HEK293 (cell line): Measurements from ENCODE around the gene LRRC23.

Experiments
- RBAK ChIP-seq: fragments of 450-650 bp; formaldehyde crosslinking; IDR thresholded peaks from 2 replicates; pipeline ENCODE4 v1.5.1; 2016; ENCODE audit warnings: missing biosample characterization, missing genetic modification characterization
- REPIN1 ChIP-seq: fragments of 450-650 bp; formaldehyde crosslinking; IDR thresholded peaks from 2 replicates; pipeline ENCODE4 v1.5.1; 2017; ENCODE audit warnings: missing biosample characterization, missing genetic modification characterization, low read depth
- SCRT1 ChIP-seq: fragments of 450-650 bp; formaldehyde crosslinking; IDR thresholded peaks from 2 replicates; pipeline ENCODE4 v1.5.1; 2016; ENCODE audit warnings: missing biosample characterization, missing genetic modification characterization, borderline replicate concordance
- TRIM28 ChIP-seq: IDR thresholded peaks from 2 replicates; pipeline ENCODE4 v1.6.1; 2011; ENCODE audit warnings: low read length, control low read depth, borderline replicate concordance
- ZBTB21 ChIP-seq: fragments of 450-650 bp; formaldehyde crosslinking; IDR thresholded peaks from 2 replicates; pipeline ENCODE4 v1.5.1; 2017; ENCODE audit warnings: missing biosample characterization, missing genetic modification characterization
- ZFP37 ChIP-seq: fragments of 450-650 bp; formaldehyde crosslinking; IDR thresholded peaks from 2 replicates; pipeline ENCODE4 v1.5.1; 2016; ENCODE audit warnings: missing biosample characterization, missing genetic modification characterization
- ZNF114 ChIP-seq: fragments of 450-650 bp; formaldehyde crosslinking; IDR thresholded peaks from 2 replicates; pipeline ENCODE4 v1.5.0; 2017; ENCODE audit warnings: missing biosample characterization, missing genetic modification characterization
- ZNF121 ChIP-seq: fragments of 450-650 bp; formaldehyde crosslinking; IDR thresholded peaks from 2 replicates; pipeline ENCODE4 v1.5.1; 2016; ENCODE audit warnings: missing biosample characterization, missing genetic modification characterization
- ZNF146 ChIP-seq: fragments of 450-650 bp; formaldehyde crosslinking; IDR thresholded peaks from 2 replicates; pipeline ENCODE4 v1.5.1; 2016; ENCODE audit warnings: missing biosample characterization, missing genetic modification characterization
- ZNF148 ChIP-seq: fragments of 450-650 bp; formaldehyde crosslinking; IDR thresholded peaks from 2 replicates; pipeline ENCODE4 v1.5.0; 2017; ENCODE audit warnings: missing biosample characterization, missing genetic modification characterization, borderline replicate concordance
- ZNF155 ChIP-seq: fragments of 450-650 bp; formaldehyde crosslinking; IDR thresholded peaks from 2 replicates; pipeline ENCODE4 v1.5.1; 2016; ENCODE audit warnings: missing biosample characterization, missing genetic modification characterization
- ZNF184 ChIP-seq: fragments of 450-650 bp; IDR thresholded peaks from 2 replicates; pipeline ENCODE4 v1.5.1; 2018; ENCODE audit warnings: missing biosample characterization, mild to moderate bottlenecking, missing genetic modification characterization
- ZNF311 ChIP-seq: fragments of 450-650 bp; formaldehyde crosslinking; IDR thresholded peaks from 2 replicates; pipeline ENCODE4 v1.5.1; 2017; ENCODE audit warnings: missing biosample characterization, missing genetic modification characterization, borderline replicate concordance
- ZNF335 ChIP-seq: fragments of 450-650 bp; formaldehyde crosslinking; conservative IDR thresholded peaks from 2 replicates; pipeline ENCODE4 v1.5.1; 2016; ENCODE audit warnings: missing biosample characterization, missing genetic modification characterization
- ZNF354C ChIP-seq: fragments of 450-650 bp; formaldehyde crosslinking; IDR thresholded peaks from 2 replicates; pipeline ENCODE4 v1.5.1; 2016; ENCODE audit warnings: missing biosample characterization, missing genetic modification characterization, low read depth, borderline replicate concordance
- ZNF416 ChIP-seq: fragments of 450-650 bp; formaldehyde crosslinking; IDR thresholded peaks from 2 replicates; pipeline ENCODE4 v1.5.1; 2016; ENCODE audit warnings: missing biosample characterization, missing genetic modification characterization
- ZNF426 ChIP-seq: fragments of 450-650 bp; formaldehyde crosslinking; IDR thresholded peaks from 2 replicates; pipeline ENCODE4 v1.5.1; 2017; ENCODE audit warnings: missing biosample characterization, missing genetic modification characterization, mild to moderate bottlenecking, inconsistent platforms, moderate library complexity
- ZNF433 ChIP-seq: fragments of 450-650 bp; formaldehyde crosslinking; IDR thresholded peaks from 2 replicates; pipeline ENCODE4 v1.5.1; 2016; ENCODE audit warnings: missing biosample characterization, missing genetic modification characterization, low read depth
- ZNF510 ChIP-seq: fragments of 450-650 bp; formaldehyde crosslinking; IDR thresholded peaks from 2 replicates; pipeline ENCODE4 v1.5.1; 2018; ENCODE audit warnings: mild to moderate bottlenecking, missing genetic modification characterization, missing biosample characterization; ENCODE audit not compliant: insufficient replicate concordance
- ZNF549 ChIP-seq: fragments of 450-650 bp; IDR thresholded peaks from 2 replicates; pipeline ENCODE4 v1.5.1; 2018; ENCODE audit warnings: missing biosample characterization, missing genetic modification characterization, mild to moderate bottlenecking, inconsistent platforms, moderate library complexity
- ZNF555 ChIP-seq: fragments of 450-650 bp; formaldehyde crosslinking; conservative IDR thresholded peaks from 2 replicates; pipeline ENCODE4 v1.5.1; 2017; ENCODE audit warnings: missing biosample characterization, mild to moderate bottlenecking, missing genetic modification characterization, inconsistent platforms
- ZNF701 ChIP-seq: fragments of 450-650 bp; formaldehyde crosslinking; IDR thresholded peaks from 2 replicates; pipeline ENCODE4 v1.5.1; 2016; ENCODE audit warnings: missing biosample characterization, missing genetic modification characterization
- ZNF747 ChIP-seq: fragments of 450-650 bp; formaldehyde crosslinking; IDR thresholded peaks from 2 replicates; pipeline ENCODE4 v1.5.1; 2016; ENCODE audit warnings: missing biosample characterization, missing genetic modification characterization
- ZNF792 ChIP-seq: fragments of 450-650 bp; formaldehyde crosslinking; IDR thresholded peaks from 2 replicates; pipeline ENCODE4 v1.5.1; 2016; ENCODE audit warnings: missing biosample characterization, missing genetic modification characterization
- ZNF837 ChIP-seq: fragments of 450-650 bp; formaldehyde crosslinking; IDR thresholded peaks from 2 replicates; pipeline ENCODE4 v1.5.1; 2016; ENCODE audit warnings: missing biosample characterization, missing genetic modification characterization
- ZNF843 ChIP-seq: fragments of 450-650 bp; formaldehyde crosslinking; IDR thresholded peaks from 2 replicates; pipeline ENCODE4 v1.5.1; 2016; ENCODE audit warnings: missing biosample characterization, missing genetic modification characterization
- TF ChIP-seq, protein P1 (sequence below): fragments of 450-650 bp; formaldehyde crosslinking; IDR thresholded peaks from 2 replicates; pipeline ENCODE4 v1.5.1; 2016; ENCODE audit warnings: missing biosample characterization, missing genetic modification characterization, borderline replicate concordance
- TF ChIP-seq, protein P2 (sequence below): fragments of 450-650 bp; formaldehyde crosslinking; IDR thresholded peaks from 2 replicates; pipeline ENCODE4 v1.5.1; 2016; ENCODE audit warnings: missing biosample characterization, missing genetic modification characterization
- TF ChIP-seq, protein P3 (sequence below): fragments of 450-650 bp; formaldehyde crosslinking; IDR thresholded peaks from 2 replicates; pipeline ENCODE4 v1.5.1; 2016; ENCODE audit warnings: missing biosample characterization, missing genetic modification characterization
- TF ChIP-seq, protein P4 (sequence below): fragments of 450-650 bp; formaldehyde crosslinking; IDR thresholded peaks from 2 replicates; pipeline ENCODE4 v1.5.1; 2016; ENCODE audit warnings: missing biosample characterization, missing genetic modification characterization

LRRC23 gene

DNA sequence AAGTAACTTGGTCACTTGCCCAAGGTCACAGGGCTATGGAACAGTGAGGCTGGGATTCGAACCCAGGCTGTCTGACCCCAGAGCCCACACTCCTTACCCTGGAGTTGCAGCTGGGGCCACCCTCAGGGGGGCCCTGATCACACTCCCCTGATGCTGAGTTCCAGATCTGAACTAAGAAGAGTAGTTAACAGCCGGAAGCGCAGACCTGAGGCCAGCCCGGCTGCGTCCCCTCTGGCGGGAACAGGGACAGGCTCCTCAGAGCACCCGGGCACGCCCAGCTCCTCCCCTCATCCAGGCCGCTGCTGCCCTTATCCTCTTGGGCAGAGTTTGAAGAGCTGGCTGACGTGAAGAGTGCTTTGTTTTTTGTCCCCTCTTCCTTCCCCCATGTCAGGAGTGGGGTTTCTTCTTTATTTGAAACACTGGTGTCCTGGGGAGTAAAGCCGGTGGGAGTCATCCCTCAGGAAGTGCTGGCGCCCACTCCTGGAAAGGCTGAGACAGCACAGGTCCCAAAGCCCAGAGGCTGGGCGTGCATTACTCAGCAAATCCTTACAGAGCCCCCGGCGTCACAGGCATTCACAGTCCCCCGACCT is 57.2 kb downstream of the LRRC23 start (continued):
- TF ChIP-seq ZNF426 (tag by site-specific recombination): no peak
- no peak for TF ChIP-seq ZBTB21
- TF ChIP-seq ZNF121 (tag by site-specific recombination): no peak
- TF ChIP-seq, protein P1, sequence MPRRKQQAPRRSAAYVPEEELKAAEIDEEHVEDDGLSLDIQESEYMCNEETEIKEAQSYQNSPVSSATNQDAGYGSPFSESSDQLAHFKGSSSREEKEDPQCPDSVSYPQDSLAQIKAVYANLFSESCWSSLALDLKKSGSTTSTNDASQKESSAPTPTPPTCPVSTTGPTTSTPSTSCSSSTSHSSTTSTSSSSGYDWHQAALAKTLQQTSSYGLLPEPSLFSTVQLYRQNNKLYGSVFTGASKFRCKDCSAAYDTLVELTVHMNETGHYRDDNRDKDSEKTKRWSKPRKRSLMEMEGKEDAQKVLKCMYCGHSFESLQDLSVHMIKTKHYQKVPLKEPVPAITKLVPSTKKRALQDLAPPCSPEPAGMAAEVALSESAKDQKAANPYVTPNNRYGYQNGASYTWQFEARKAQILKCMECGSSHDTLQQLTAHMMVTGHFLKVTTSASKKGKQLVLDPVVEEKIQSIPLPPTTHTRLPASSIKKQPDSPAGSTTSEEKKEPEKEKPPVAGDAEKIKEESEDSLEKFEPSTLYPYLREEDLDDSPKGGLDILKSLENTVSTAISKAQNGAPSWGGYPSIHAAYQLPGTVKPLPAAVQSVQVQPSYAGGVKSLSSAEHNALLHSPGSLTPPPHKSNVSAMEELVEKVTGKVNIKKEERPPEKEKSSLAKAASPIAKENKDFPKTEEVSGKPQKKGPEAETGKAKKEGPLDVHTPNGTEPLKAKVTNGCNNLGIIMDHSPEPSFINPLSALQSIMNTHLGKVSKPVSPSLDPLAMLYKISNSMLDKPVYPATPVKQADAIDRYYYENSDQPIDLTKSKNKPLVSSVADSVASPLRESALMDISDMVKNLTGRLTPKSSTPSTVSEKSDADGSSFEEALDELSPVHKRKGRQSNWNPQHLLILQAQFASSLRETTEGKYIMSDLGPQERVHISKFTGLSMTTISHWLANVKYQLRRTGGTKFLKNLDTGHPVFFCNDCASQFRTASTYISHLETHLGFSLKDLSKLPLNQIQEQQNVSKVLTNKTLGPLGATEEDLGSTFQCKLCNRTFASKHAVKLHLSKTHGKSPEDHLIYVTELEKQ (tag by site-specific recombination): no peak; the same call in 1 of the 2 replicates
- TF ChIP-seq ZNF311 (tag by site-specific recombination): no peak
- TF ChIP-seq TRIM28: no peak; the same call in 1 of the 2 replicates
- TF ChIP-seq, protein P2, sequence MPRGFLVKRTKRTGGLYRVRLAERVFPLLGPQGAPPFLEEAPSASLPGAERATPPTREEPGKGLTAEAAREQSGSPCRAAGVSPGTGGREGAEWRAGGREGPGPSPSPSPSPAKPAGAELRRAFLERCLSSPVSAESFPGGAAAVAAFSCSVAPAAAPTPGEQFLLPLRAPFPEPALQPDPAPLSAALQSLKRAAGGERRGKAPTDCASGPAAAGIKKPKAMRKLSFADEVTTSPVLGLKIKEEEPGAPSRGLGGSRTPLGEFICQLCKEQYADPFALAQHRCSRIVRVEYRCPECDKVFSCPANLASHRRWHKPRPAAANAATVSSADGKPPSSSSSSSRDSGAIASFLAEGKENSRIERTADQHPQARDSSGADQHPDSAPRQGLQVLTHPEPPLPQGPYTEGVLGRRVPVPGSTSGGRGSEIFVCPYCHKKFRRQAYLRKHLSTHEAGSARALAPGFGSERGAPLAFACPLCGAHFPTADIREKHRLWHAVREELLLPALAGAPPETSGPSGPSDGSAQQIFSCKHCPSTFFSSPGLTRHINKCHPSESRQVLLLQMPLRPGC (tag by site-specific recombination): peak; percentile 10; the same call in 1 of the 2 replicates
- TF ChIP-seq ZNF155 (tag by site-specific recombination): no peak
- no peak for TF ChIP-seq ZNF837
- no peak for TF ChIP-seq SCRT1 (tag by site-specific recombination)
- TF ChIP-seq ZNF549 (tag by site-specific recombination): no peak
- TF ChIP-seq RBAK: no peak
- no peak for TF ChIP-seq ZNF843 (tag by site-specific recombination)
- TF ChIP-seq ZNF354C: no peak
- TF ChIP-seq ZNF792 (tag by site-specific recombination): no peak
- TF ChIP-seq REPIN1 (tag by site-specific recombination): no peak
- TF ChIP-seq, protein P3, sequence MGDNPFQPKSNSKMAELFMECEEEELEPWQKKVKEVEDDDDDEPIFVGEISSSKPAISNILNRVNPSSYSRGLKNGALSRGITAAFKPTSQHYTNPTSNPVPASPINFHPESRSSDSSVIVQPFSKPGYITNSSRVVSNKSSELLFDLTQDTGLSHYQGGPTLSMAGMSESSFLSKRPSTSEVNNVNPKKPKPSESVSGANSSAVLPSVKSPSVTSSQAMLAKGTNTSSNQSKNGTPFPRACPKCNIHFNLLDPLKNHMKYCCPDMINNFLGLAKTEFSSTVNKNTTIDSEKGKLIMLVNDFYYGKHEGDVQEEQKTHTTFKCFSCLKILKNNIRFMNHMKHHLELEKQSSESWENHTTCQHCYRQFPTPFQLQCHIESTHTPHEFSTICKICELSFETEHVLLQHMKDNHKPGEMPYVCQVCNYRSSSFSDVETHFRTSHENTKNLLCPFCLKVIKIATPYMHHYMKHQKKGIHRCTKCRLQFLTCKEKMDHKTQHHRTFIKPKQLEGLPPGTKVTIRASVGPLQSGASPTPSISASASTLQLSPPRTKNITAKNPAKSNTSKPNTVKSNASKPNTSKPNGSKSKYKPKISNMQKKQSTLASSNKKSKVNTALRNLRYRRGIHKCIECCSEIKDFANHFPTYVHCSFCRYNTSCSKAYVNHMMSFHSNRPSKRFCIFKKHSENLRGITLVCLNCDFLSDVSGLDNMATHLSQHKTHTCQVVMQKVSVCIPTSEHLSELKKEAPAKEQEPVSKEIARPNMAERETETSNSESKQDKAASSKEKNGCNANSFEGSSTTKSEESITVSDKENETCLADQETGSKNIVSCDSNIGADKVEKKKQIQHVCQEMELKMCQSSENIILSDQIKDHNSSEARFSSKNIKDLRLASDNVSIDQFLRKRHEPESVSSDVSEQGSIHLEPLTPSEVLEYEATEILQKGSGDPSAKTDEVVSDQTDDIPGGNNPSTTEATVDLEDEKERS (tag by site-specific recombination): no peak
- no peak for TF ChIP-seq ZNF148 (tag by site-specific recombination)
- TF ChIP-seq ZFP37: no peak
- TF ChIP-seq ZNF114 (tag by site-specific recombination): no peak
- TF ChIP-seq ZNF433: no peak
- no peak for TF ChIP-seq ZNF747 (tag by site-specific recombination)
- TF ChIP-seq ZNF146: no peak
- TF ChIP-seq ZNF416: no peak
- no peak for TF ChIP-seq ZNF510 (tag by site-specific recombination)
- TF ChIP-seq, protein P4, sequence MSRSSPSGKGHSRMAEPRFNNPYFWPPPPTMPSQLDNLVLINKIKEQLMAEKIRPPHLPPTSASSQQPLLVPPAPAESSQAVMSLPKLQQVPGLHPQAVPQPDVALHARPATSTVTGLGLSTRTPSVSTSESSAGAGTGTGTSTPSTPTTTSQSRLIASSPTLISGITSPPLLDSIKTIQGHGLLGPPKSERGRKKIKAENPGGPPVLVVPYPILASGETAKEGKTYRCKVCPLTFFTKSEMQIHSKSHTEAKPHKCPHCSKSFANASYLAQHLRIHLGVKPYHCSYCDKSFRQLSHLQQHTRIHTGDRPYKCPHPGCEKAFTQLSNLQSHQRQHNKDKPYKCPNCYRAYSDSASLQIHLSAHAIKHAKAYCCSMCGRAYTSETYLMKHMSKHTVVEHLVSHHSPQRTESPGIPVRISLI (tag by site-specific recombination): no peak
- peak; percentile 86 for TF ChIP-seq ZNF335 (tag by site-specific recombination)
- TF ChIP-seq ZNF555 (tag by site-specific recombination): no peak
- 0 out of 2 replicates have a peak, but pooled peaks have one; percentile 4 for TF ChIP-seq ZNF184 (tag by site-specific recombination)
- no peak for TF ChIP-seq ZNF701 (tag by site-specific recombination)
